HCT116 (cell line): ENCODE data around the gene CHST14. TPM values are rescaled to one million over a fixed set of nuclear protein-coding genes. Genes with fewer than 3 reads are reported as not detected.

Source experiments
- ATAC-seq: fragments of 200-7000 bp; cut with Tn5 transposase; 2 replicates; pipeline ENCODE4 v1.9.1; 2020; ENCODE audit warnings: mild to moderate bottlenecking, moderate library complexity
- BruUV-seq: library from RNA; stranded (reverse); fragments of 400-500 nt; replicated peaks from 2 replicates; lab custom pipeline; 2021; lab: Mats Ljungman, UMichigan
- CTCF ChIA-PET: fragments of 300-600 bp; sonication (Branson Sonifier 250); formaldehyde crosslinking; loops from one replicate; lab custom pipeline; 2021; ENCODE audit warnings: antibody characterized with exemption; lab: Charles Lee
- POLR2A ChIA-PET: fragments of 300-600, 350-600 bp; sonication (Branson Sonifier 250); formaldehyde crosslinking; loops from one replicate; lab custom pipeline; 2021; ENCODE audit warnings: antibody characterized with exemption; lab: Charles Lee
- RAD21 ChIA-PET, 2 experiments: fragments of 300-600 bp; sonication (Branson Sonifier 250); formaldehyde crosslinking; loops; one replicate each; lab custom pipeline; 2023; ENCODE audit warnings: low total read pairs in 2 of 2; ENCODE audit not compliant: uncharacterized antibody in 2 of 2, unreplicated experiment in 2 of 2, low non-redundant PET in 1 of 2; lab: Charles Lee
- DNase-seq: peaks from one replicate; pipeline ENCODE4 v3.0.0-alpha.2; 2010; ENCODE audit warnings: low read depth, low spot score
- H2AFZ ChIP-seq: fragments of 200-600 bp; shearing (Covaris generic), sonication (generic); 2 replicates; pipeline ENCODE4 v1.6.1; 2017; ENCODE audit warnings: low read depth, mixed run types, mixed read lengths, antibody characterized with exemption, low read length; ENCODE audit not compliant: poor library complexity, severe bottlenecking
- H3K27ac ChIP-seq: 2 replicates; pipeline ENCODE4 v1.5.1; 2012; ENCODE audit warnings: low read depth, low read length
- H3K27me3 ChIP-seq: fragments of 200-600 bp; sonication (generic); 2 replicates; pipeline ENCODE4 v1.6.1; 2016; ENCODE audit warnings: mixed run types, low read length, mixed read lengths; ENCODE audit not compliant: insufficient read depth
- H3K36me3 ChIP-seq, 2 experiments: fragments of 200-500 bp in 1 of 2; fragments of 200-600 bp in 1 of 2; sonication (Bioruptor generic) in 1 of 2; sonication (generic) in 1 of 2; 2 replicates each; pipeline versions ENCODE4 v1.5.1 to v1.6.1; 2014 to 2016; ENCODE audit warnings: low read length in 2 of 2, inconsistent platforms in 1 of 2, mixed read lengths in 1 of 2, mixed run types in 1 of 2; ENCODE audit not compliant: insufficient read depth in 2 of 2, control insufficient read depth in 1 of 2
- H3K4me1 ChIP-seq, 2 experiments: fragments of 200-600 bp in 1 of 2; sonication (generic) in 1 of 2; 2 replicates each; pipeline versions ENCODE4 v1.5.1 to v1.6.1; 2012 to 2017; ENCODE audit warnings: low read length in 2 of 2, inconsistent platforms in 1 of 2, mild to moderate bottlenecking in 1 of 2, mixed read lengths in 1 of 2, mixed run types in 1 of 2, moderate library complexity in 1 of 2; ENCODE audit not compliant: insufficient read depth in 2 of 2, control insufficient read depth in 1 of 2
- H3K4me2 ChIP-seq: fragments of 200-600 bp; sonication (generic); 2 replicates; pipeline ENCODE4 v1.6.1; 2017; ENCODE audit warnings: mixed run types, low read length, mixed read lengths
- H3K4me3 ChIP-seq, 2 experiments: fragments of 200-600 bp in 1 of 2; sonication (generic) in 1 of 2; replicated peaks in 1 of 2; 2 replicates each; pipeline ENCODE4 v1.5.1; 2011 to 2016; ENCODE audit warnings: low read length in 2 of 2, control low read depth in 1 of 2, low read depth in 1 of 2, mild to moderate bottlenecking in 1 of 2, mixed read lengths in 1 of 2, mixed run types in 1 of 2
- H3K79me2 ChIP-seq: fragments of 200-600 bp; sonication (generic); 2 replicates; pipeline ENCODE4 v1.6.1; 2017; ENCODE audit warnings: mild to moderate bottlenecking, mixed run types, low read length, moderate library complexity, mixed read lengths; ENCODE audit not compliant: insufficient read depth
- H3K9ac ChIP-seq: fragments of 200-600 bp; sonication (generic); 2 replicates; pipeline ENCODE4 v1.6.1; 2016; ENCODE audit warnings: low read length, mixed read lengths
- H3K9me2 ChIP-seq: fragments of 200-600 bp; sonication (generic), shearing (Covaris generic); 2 replicates; pipeline ENCODE4 v1.6.1; 2017; ENCODE audit warnings: mixed run types, mild to moderate bottlenecking, moderate library complexity; ENCODE audit not compliant: insufficient read depth
- H3K9me3 ChIP-seq, 2 experiments: fragments of 200-500 bp in 1 of 2; fragments of 200-600 bp in 1 of 2; sonication (Bioruptor generic) in 1 of 2; sonication (generic) in 1 of 2; 2 replicates each; pipeline ENCODE4 v1.6.1; 2014 to 2017; ENCODE audit warnings: low read length in 2 of 2, mixed read lengths in 2 of 2, inconsistent platforms in 1 of 2, low read depth in 1 of 2, mild to moderate bottlenecking in 1 of 2, mixed run types in 1 of 2, moderate library complexity in 1 of 2; ENCODE audit not compliant: control insufficient read depth in 1 of 2, insufficient read depth in 1 of 2
- H4K20me1 ChIP-seq: fragments of 200-600 bp; sonication (generic), shearing (Covaris generic); 2 replicates; pipeline ENCODE4 v1.6.1; 2017; ENCODE audit warnings: mixed run types, mild to moderate bottlenecking, moderate library complexity; ENCODE audit not compliant: insufficient read depth
- ELF1 ChIP-seq: IDR thresholded peaks from 2 replicates; pipeline ENCODE4 v1.6.1; 2012; ENCODE audit warnings: low read depth, borderline replicate concordance
- EZH2 ChIP-seq: fragments of 200-600 bp; sonication (generic); IDR thresholded peaks from 2 replicates; pipeline ENCODE4 v1.6.1; 2017; ENCODE audit warnings: antibody characterized with exemption, mixed run types
- EZH2phosphoT487 ChIP-seq: fragments of 200-600 bp; IDR thresholded peaks from 2 replicates; pipeline ENCODE4 v1.6.1; 2018; ENCODE audit warnings: antibody characterized with exemption, borderline replicate concordance
- FOSL1 ChIP-seq: IDR thresholded peaks from 2 replicates; pipeline ENCODE4 v1.6.1; 2012; ENCODE audit warnings: low read depth
- JUND ChIP-seq: IDR thresholded peaks from 2 replicates; pipeline ENCODE4 v1.6.1; 2012
- POLR2A ChIP-seq: IDR thresholded peaks from 2 replicates; pipeline ENCODE4 v1.7.0; 2011; ENCODE audit warnings: borderline replicate concordance; ENCODE audit not compliant: insufficient read depth, insufficient read length; ENCODE audit errors: extremely low read depth
- REST ChIP-seq: IDR thresholded peaks from 2 replicates; pipeline ENCODE4 v1.6.1; 2012; ENCODE audit warnings: low read depth
- TCF7L2 ChIP-seq: IDR thresholded peaks from 2 replicates; pipeline ENCODE4 v1.7.0; 2011; ENCODE audit warnings: borderline replicate concordance, inconsistent platforms; ENCODE audit not compliant: insufficient read depth, insufficient read length; ENCODE audit errors: extremely low read depth
- ZFX ChIP-seq: fragments of 450-650 bp; IDR thresholded peaks from 2 replicates; pipeline ENCODE4 v1.6.1; 2017
- intact Hi-C: fragments of 100-400 bp; cut with micrococcal nuclease; formaldehyde crosslinking; loops from 2 replicates; pipeline ENCODE4 v1.10.0; 2022
- total RNA-seq: library from RNA; stranded (reverse); gene quantifications from one replicate; pipeline ENCODE4 v1.2.1, GENCODE V29; 2021; ENCODE audit not compliant: unreplicated experiment
- TF ChIP-seq, protein P1 (sequence below): IDR thresholded peaks from 2 replicates; pipeline ENCODE4 v1.6.1; 2012
- TF ChIP-seq, protein P2 (sequence below), 3 experiments: fragments of 200-600 bp in 1 of 3; sonication (generic) in 1 of 3; IDR thresholded peaks in 2 of 3; conservative IDR thresholded peaks in 1 of 3; 2 replicates each; pipeline ENCODE4 v1.5.1; 2012 to 2017; ENCODE audit warnings: low read depth in 2 of 3, low read length in 2 of 3, antibody characterized with exemption in 1 of 3, borderline replicate concordance in 1 of 3, control low read depth in 1 of 3, mild to moderate bottlenecking in 1 of 3, mixed read lengths in 1 of 3, mixed run types in 1 of 3, moderate library complexity in 1 of 3; ENCODE audit not compliant: insufficient read depth in 1 of 3

Gene CHST14
- total RNA-seq, 1 experiment from 2014 or later: 12.7 TPM

- no peak overlapping the region for H3K9ac ChIP-seq
- BruUV-seq: no TSS peak
- H3K4me1 ChIP-seq: peaks cover 0 to 18% of the 10 kb centered on the region in 2 experiments; a peak in 3 of 4 replicates
- no peaks in the 10 kb centered on the region for H3K9me2 ChIP-seq
- ATAC-seq (no peak), DNase-seq (no peak)
- H3K36me3 ChIP-seq: no peaks in the 10 kb centered on the region
- no peaks in the 10 kb centered on the region for H3K27me3 ChIP-seq
- peak overlapping the region; percentile 60 for H2AFZ ChIP-seq
- no peak for TF ChIP-seq TCF7L2
- no peak; the same call in 1 of the 2 replicates for TF ChIP-seq FOSL1
- TF ChIP-seq EZH2phosphoT487: no peak
- TF ChIP-seq, protein P1, sequence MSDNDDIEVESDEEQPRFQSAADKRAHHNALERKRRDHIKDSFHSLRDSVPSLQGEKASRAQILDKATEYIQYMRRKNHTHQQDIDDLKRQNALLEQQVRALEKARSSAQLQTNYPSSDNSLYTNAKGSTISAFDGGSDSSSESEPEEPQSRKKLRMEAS: no peak
- no peak for TF ChIP-seq ELF1
- TF ChIP-seq REST: no peak
- TF ChIP-seq POLR2A: no peak
- TF ChIP-seq JUND: no peak
- TF ChIP-seq ZFX: no peak
- TF ChIP-seq, protein P2, sequence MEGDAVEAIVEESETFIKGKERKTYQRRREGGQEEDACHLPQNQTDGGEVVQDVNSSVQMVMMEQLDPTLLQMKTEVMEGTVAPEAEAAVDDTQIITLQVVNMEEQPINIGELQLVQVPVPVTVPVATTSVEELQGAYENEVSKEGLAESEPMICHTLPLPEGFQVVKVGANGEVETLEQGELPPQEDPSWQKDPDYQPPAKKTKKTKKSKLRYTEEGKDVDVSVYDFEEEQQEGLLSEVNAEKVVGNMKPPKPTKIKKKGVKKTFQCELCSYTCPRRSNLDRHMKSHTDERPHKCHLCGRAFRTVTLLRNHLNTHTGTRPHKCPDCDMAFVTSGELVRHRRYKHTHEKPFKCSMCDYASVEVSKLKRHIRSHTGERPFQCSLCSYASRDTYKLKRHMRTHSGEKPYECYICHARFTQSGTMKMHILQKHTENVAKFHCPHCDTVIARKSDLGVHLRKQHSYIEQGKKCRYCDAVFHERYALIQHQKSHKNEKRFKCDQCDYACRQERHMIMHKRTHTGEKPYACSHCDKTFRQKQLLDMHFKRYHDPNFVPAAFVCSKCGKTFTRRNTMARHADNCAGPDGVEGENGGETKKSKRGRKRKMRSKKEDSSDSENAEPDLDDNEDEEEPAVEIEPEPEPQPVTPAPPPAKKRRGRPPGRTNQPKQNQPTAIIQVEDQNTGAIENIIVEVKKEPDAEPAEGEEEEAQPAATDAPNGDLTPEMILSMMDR (IDR thresholded peaks at IDR 0.05 in 2 of 3, conservative IDR thresholded peaks at IDR 0.05 in 1 of 3; ENCODE audit: borderline replicate concordance in 1 of 3, insufficient read depth in 1 of 3, low read depth in 2 of 3, low read length in 2 of 3): no peak
- TF ChIP-seq EZH2: no peak
- H3K4me2 ChIP-seq: 0 out of 2 replicates have a peak overlapping the region, but pooled peaks have one; percentile 19
- ChIA-PET RAD21 (no interaction called here), CTCF (no interaction called here), POLR2A (interaction anchor here (0.7 kb wide), 1 partner anchor 23 kb away, joined by 3 read pairs; no protein-coding TSS in a partner anchor)
- intact Hi-C loops: loop anchor here (10.0 kb wide), 1 partner anchor 156 kb away; the partner anchor contains the start of gene CCDC9B
- no peaks in the 10 kb centered on the region for H4K20me1 ChIP-seq
- no peaks in the 10 kb centered on the region for H3K9me3 ChIP-seq
- H3K27ac ChIP-seq: no peak overlapping the region
- H3K4me3 ChIP-seq: no peak overlapping the region
- no peaks in the 10 kb centered on the region for H3K79me2 ChIP-seq
These were observed 30.0 kb downstream of the CHST14 start for GRCh38 chr15:40500568-40501330.
